PC-3 (cell line): ENCODE data around the gene TEAD1. TPM values are rescaled to one million over a fixed set of nuclear protein-coding genes. Genes with fewer than 3 reads are reported as not detected.

Experiments used
- ATAC-seq: fragments of 200-7000 bp; cut with Tn5 transposase; 2 replicates; pipeline ENCODE4 v1.9.1; 2020; ENCODE audit warnings: mild to moderate bottlenecking, moderate library complexity
- BruUV-seq: library from RNA; stranded (reverse); fragments of 400-500 nt; replicated peaks from 2 replicates; lab custom pipeline; 2021; lab: Mats Ljungman, UMichigan
- CTCF ChIA-PET: fragments of 300-600 bp; sonication (Branson Sonifier 250); formaldehyde crosslinking; loops from one replicate; lab custom pipeline; 2022; ENCODE audit warnings: antibody characterized with exemption; lab: Charles Lee
- POLR2A ChIA-PET: fragments of 300-600 bp; sonication (Branson Sonifier 250); formaldehyde crosslinking; loops from one replicate; lab custom pipeline; 2022; ENCODE audit warnings: antibody characterized with exemption; ENCODE audit not compliant: unreplicated experiment; lab: Charles Lee
- DNase-seq: peaks from one replicate; pipeline ENCODE4 v3.0.0-alpha.2; 2015
- H2AFZ ChIP-seq: fragments of 300-600 bp; sonication (generic); 2 replicates; pipeline ENCODE4 v1.6.0; 2016; ENCODE audit warnings: antibody characterized with exemption, low read length
- H3F3A ChIP-seq: fragments of 300-600 bp; sonication (generic); one replicate; pipeline ENCODE4 v1.6.0; 2017; ENCODE audit warnings: antibody characterized with exemption, low read length, control low read depth, mild to moderate bottlenecking; ENCODE audit not compliant: unreplicated experiment
- H3K27ac ChIP-seq: fragments of 300-600 bp; sonication (generic); 2 replicates; pipeline ENCODE4 v1.5.1; 2016; ENCODE audit warnings: mild to moderate bottlenecking, low read length
- H3K27me3 ChIP-seq: fragments of 300-600 bp; sonication (generic); 2 replicates; pipeline ENCODE4 v1.6.1; 2016; ENCODE audit warnings: low read length, mixed read lengths
- H3K36me3 ChIP-seq: fragments of 300-600 bp; sonication (generic); 2 replicates; pipeline ENCODE4 v1.6.1; 2016; ENCODE audit warnings: low read depth, mixed run types, low read length, mixed read lengths
- H3K4me1 ChIP-seq: fragments of 300-600 bp; sonication (generic); 2 replicates; pipeline ENCODE4 v1.5.1; 2016; ENCODE audit warnings: low read length; ENCODE audit not compliant: insufficient read depth
- H3K4me2 ChIP-seq: fragments of 300-600 bp; sonication (generic); 2 replicates; pipeline ENCODE4 v1.6.0; 2016; ENCODE audit warnings: low read length
- H3K4me3 ChIP-seq: fragments of 300-600 bp; sonication (generic); 2 replicates; pipeline ENCODE4 v1.5.1; 2016; ENCODE audit warnings: mild to moderate bottlenecking, low read length, mixed read lengths
- H3K79me2 ChIP-seq: fragments of 300-600 bp; sonication (generic); 2 replicates; pipeline ENCODE4 v1.6.1; 2017; ENCODE audit warnings: low read length, mixed read lengths
- H3K9ac ChIP-seq: fragments of 300-600 bp; sonication (generic); 2 replicates; pipeline ENCODE4 v1.6.0; 2016; ENCODE audit warnings: mild to moderate bottlenecking, low read length
- H3K9me2 ChIP-seq: fragments of 300-600 bp; sonication (generic); replicated peaks from 2 replicates; pipeline ENCODE4 v1.6.1; 2016; ENCODE audit warnings: mixed run types, low read length, mixed read lengths
- H3K9me3 ChIP-seq: fragments of 300-600 bp; sonication (generic); 2 replicates; pipeline ENCODE4 v1.6.1; 2016; ENCODE audit warnings: low read length, mixed read lengths
- H4K20me1 ChIP-seq: fragments of 300-600 bp; sonication (generic); 2 replicates; pipeline ENCODE4 v1.6.1; 2016; ENCODE audit warnings: low read length, mixed read lengths
- EZH2 ChIP-seq: fragments of 300-600 bp; sonication (generic); IDR thresholded peaks from one replicate; pipeline ENCODE4 v1.6.1; 2017; ENCODE audit warnings: antibody characterized with exemption, mild to moderate bottlenecking, low read length; ENCODE audit not compliant: unreplicated experiment
- EZH2phosphoT487 ChIP-seq: fragments of 300-600 bp; sonication (generic); IDR thresholded peaks from 2 replicates; pipeline ENCODE4 v1.6.1; 2018; ENCODE audit warnings: mild to moderate bottlenecking, antibody characterized with exemption, low read length, borderline replicate concordance
- intact Hi-C: fragments of 100-400 bp; cut with micrococcal nuclease; formaldehyde crosslinking; loops from 2 replicates; pipeline ENCODE4 v1.9.0; 2023
- total RNA-seq: library from RNA; depleted of rRNA; stranded (reverse); fragments of >200 nt; gene quantifications from 2 replicates; pipeline ENCODE4 v1.2.3, GENCODE V29; 2014
- TF ChIP-seq, protein P1 (sequence below): fragments of 300-600 bp; sonication (generic); conservative IDR thresholded peaks from 2 replicates; pipeline ENCODE4 v1.5.1; 2017; ENCODE audit warnings: antibody characterized with exemption, low read depth, mild to moderate bottlenecking, low read length

Gene TEAD1
- total RNA-seq, 1 experiment from 2014 or later: 70.2 TPM

GRCh38 chr11:12842933-12843636 lies 168.9 kb downstream of the TEAD1 start:
- no TSS peak for BruUV-seq
- CTCF ChIA-PET: no interaction called here

DNA sequence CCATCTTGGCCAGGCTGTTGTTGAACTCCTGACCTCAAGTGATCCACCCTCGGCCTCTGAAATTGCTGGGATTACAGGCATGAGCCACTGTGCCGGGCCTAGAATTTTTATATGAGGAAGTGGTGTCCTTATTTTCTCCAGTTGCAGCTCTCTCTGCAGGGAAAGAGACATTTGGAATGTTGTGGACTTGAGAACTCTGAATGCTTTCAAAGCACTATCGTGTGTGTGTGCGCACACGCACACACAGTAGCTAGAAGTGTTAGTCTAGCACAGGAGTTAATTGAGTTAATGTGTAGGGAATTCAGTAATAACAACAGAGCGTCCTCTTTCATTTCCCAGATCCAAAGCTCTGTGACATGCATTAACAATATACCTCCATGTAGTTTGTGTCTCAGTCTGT lies 170.9 kb downstream of the TEAD1 start:
- Histone ChIP-seq H3K9ac (no peak overlapping the region), H3K27me3 (no peaks in the 10 kb centered on the region), H3K9me2 (no peaks in the 10 kb centered on the region), H3K4me1 (peaks cover 27% of the 10 kb centered on the region), H3K79me2 (peaks cover 80% of the 10 kb centered on the region), H2AFZ (no peak overlapping the region), H3K4me2 (no peak overlapping the region), H3K36me3 (no peaks in the 10 kb centered on the region), H3K9me3 (no peaks in the 10 kb centered on the region), H4K20me1 (peaks cover 7% of the 10 kb centered on the region; the same call in 1 of the 2 replicates), H3F3A (no peaks in the 10 kb centered on the region), H3K27ac (no peak overlapping the region), H3K4me3 (no peak overlapping the region)
- CTCF ChIA-PET: no interaction called here
- POLR2A ChIA-PET: no interaction called here
- ATAC-seq: no peak
- no TSS peak for BruUV-seq
- TF ChIP-seq EZH2: no peak
- TF ChIP-seq, protein P1, sequence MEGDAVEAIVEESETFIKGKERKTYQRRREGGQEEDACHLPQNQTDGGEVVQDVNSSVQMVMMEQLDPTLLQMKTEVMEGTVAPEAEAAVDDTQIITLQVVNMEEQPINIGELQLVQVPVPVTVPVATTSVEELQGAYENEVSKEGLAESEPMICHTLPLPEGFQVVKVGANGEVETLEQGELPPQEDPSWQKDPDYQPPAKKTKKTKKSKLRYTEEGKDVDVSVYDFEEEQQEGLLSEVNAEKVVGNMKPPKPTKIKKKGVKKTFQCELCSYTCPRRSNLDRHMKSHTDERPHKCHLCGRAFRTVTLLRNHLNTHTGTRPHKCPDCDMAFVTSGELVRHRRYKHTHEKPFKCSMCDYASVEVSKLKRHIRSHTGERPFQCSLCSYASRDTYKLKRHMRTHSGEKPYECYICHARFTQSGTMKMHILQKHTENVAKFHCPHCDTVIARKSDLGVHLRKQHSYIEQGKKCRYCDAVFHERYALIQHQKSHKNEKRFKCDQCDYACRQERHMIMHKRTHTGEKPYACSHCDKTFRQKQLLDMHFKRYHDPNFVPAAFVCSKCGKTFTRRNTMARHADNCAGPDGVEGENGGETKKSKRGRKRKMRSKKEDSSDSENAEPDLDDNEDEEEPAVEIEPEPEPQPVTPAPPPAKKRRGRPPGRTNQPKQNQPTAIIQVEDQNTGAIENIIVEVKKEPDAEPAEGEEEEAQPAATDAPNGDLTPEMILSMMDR: no peak
- no peak for TF ChIP-seq EZH2phosphoT487
- no peak for DNase-seq
- intact Hi-C loops: no loop called here

More at GRCh38 chr11:12842933-12843636, 168.9 kb downstream of the TEAD1 start:
- TF ChIP-seq EZH2phosphoT487 (no peak), EZH2 (no peak)
- TF ChIP-seq, protein P1: no peak
- H3K27ac ChIP-seq: no peak overlapping the region
- H3K4me1 ChIP-seq: peaks cover 27% of the 10 kb centered on the region
- H3K4me2 ChIP-seq: no peak overlapping the region
- ATAC-seq (no peak), DNase-seq (peak; percentile 8)
- H3K79me2 ChIP-seq: peaks cover 76% of the 10 kb centered on the region
- intact Hi-C loops: no loop called here
- peaks cover 7% of the 10 kb centered on the region; the same call in 1 of the 2 replicates for H4K20me1 ChIP-seq
- H3F3A ChIP-seq: no peaks in the 10 kb centered on the region
- no peaks in the 10 kb centered on the region for H3K27me3 ChIP-seq
- H3K9me2 ChIP-seq: no peaks in the 10 kb centered on the region
- no peaks in the 10 kb centered on the region for H3K9me3 ChIP-seq
- H3K9ac ChIP-seq: no peak overlapping the region
- POLR2A ChIA-PET: no interaction called here
- H3K4me3 ChIP-seq: no peak overlapping the region
- no peaks in the 10 kb centered on the region for H3K36me3 ChIP-seq
- no peak overlapping the region for H2AFZ ChIP-seq

DNA sequence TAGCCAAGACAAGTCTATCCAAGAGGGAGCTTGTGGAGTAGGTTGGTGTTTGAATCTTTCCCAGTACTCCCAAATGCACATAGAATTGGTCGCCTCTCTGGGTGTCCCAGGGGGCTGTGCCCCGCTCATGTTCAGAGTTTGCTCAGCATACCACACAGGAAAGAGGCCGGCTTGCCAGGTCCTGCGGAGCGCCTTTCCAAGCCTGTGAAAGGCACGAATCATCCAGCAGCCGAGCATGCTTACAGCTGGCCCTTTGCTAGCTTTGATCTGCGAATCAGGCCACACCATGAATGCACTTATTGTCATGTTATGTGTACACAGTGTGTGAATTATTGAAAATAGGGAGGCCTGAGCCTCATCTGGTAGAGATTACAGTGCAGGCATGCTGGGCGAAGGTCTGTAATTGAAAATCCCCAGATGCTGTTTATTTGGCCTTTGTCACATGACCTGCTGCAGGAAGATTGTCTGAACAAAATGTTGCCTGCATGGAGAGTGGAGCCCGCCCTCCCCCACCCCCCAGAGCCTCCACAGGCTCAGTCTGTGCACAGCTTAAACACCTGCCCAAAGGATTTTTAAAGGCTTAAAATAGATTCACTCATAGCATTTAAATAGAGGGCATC lies 171.6 kb downstream of the TEAD1 start:
- CTCF ChIA-PET: no interaction called here
- H3K36me3 ChIP-seq: no peaks in the 10 kb centered on the region
- no peaks in the 10 kb centered on the region for H3K27me3 ChIP-seq
- no TSS peak for BruUV-seq
- H3K79me2 ChIP-seq: peaks cover 80% of the 10 kb centered on the region
- H2AFZ ChIP-seq: no peak overlapping the region
- ATAC-seq: peak; percentile 48
- no peak overlapping the region for H3K9ac ChIP-seq
- TF ChIP-seq EZH2phosphoT487 (no peak), EZH2 (no peak)
- TF ChIP-seq, protein P1: no peak
- H3F3A ChIP-seq: no peaks in the 10 kb centered on the region
- POLR2A ChIA-PET: no interaction called here
- no peaks in the 10 kb centered on the region for H3K9me3 ChIP-seq
- intact Hi-C loops: no loop called here
- no peak overlapping the region for H3K4me2 ChIP-seq
- peaks cover 20% of the 10 kb centered on the region for H3K4me1 ChIP-seq
- no peaks in the 10 kb centered on the region for H3K9me2 ChIP-seq
- H3K27ac ChIP-seq: no peak overlapping the region
- peak; percentile 34 for DNase-seq
- peaks cover 7% of the 10 kb centered on the region; the same call in 1 of the 2 replicates for H4K20me1 ChIP-seq
- H3K4me3 ChIP-seq: no peak overlapping the region
